Mammary epithelial cell (primary cell): ENCODE data around the gene PPP1R9A.

Source experiments
- EZH2 ChIP-seq: IDR thresholded peaks from 2 replicates; pipeline ENCODE4 v1.6.1; 2012; ENCODE audit warnings: low read length, inconsistent platforms, borderline replicate concordance
- TF ChIP-seq, protein P1 (sequence below), 2 donors: IDR thresholded peaks in 1 of 2; conservative IDR thresholded peaks in 1 of 2; 2 replicates each; pipeline ENCODE4 v1.5.1; 2011 to 2012; ENCODE audit warnings: inconsistent platforms in 2 of 2, low read length in 2 of 2, mild to moderate bottlenecking in 2 of 2, control low read depth in 1 of 2, low read depth in 1 of 2; ENCODE audit not compliant: insufficient read depth in 1 of 2; ENCODE audit errors: extremely low read depth in 1 of 2

DNA sequence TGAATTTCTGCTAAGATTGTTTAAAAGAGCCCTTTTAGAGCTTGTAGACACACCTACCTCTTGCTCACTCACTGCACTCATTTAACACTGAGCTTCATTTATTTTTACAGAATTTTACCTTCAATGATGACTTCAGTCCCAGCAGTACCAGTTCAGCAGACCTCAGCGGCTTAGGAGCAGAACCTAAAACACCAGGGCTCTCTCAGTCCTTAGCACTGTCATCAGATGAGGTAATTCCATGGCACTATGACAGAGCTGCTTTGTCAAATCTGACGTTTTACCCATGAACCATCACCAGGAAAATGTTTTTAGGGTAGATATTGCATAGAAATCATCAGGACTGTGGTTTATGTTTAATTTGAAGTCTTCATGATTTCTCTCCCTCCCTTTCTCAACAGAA lies 378.7 kb downstream of the PPP1R9A start:
- TF ChIP-seq, protein P1, sequence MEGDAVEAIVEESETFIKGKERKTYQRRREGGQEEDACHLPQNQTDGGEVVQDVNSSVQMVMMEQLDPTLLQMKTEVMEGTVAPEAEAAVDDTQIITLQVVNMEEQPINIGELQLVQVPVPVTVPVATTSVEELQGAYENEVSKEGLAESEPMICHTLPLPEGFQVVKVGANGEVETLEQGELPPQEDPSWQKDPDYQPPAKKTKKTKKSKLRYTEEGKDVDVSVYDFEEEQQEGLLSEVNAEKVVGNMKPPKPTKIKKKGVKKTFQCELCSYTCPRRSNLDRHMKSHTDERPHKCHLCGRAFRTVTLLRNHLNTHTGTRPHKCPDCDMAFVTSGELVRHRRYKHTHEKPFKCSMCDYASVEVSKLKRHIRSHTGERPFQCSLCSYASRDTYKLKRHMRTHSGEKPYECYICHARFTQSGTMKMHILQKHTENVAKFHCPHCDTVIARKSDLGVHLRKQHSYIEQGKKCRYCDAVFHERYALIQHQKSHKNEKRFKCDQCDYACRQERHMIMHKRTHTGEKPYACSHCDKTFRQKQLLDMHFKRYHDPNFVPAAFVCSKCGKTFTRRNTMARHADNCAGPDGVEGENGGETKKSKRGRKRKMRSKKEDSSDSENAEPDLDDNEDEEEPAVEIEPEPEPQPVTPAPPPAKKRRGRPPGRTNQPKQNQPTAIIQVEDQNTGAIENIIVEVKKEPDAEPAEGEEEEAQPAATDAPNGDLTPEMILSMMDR (conservative IDR thresholded peaks at IDR 0.05 in 1 of 2, IDR thresholded peaks at IDR 0.05 in 1 of 2; ENCODE audit: extremely low read depth in 1 of 2, insufficient read depth in 1 of 2, low read depth in 1 of 2, low read length in 2 of 2), result no peak
- TF ChIP-seq EZH2, result no peak
